Kidney epithelial cell (primary cell): ENCODE measurements around the gene HS3ST1. TPM values are rescaled to one million over a fixed set of nuclear protein-coding genes. Genes with fewer than 3 reads are reported as not detected.

Experiments
- DNase-seq: peaks from one replicate; pipeline ENCODE4 v3.0.0-alpha.2; 2010; ENCODE audit warnings: low read depth
- H3K27me3 ChIP-seq: 2 replicates; pipeline ENCODE4 v1.6.0; 2011; ENCODE audit warnings: low read length; ENCODE audit not compliant: control insufficient read depth, insufficient read depth
- H3K36me3 ChIP-seq: 2 replicates; pipeline ENCODE4 v1.5.1; 2011; ENCODE audit warnings: low read length; ENCODE audit not compliant: control insufficient read depth, insufficient read depth
- H3K4me3 ChIP-seq: 2 replicates; pipeline ENCODE4 v1.5.1; 2011; ENCODE audit warnings: low read depth, mild to moderate bottlenecking, control low read depth, low read length
- total RNA-seq: library from RNA; depleted of rRNA; stranded (reverse); fragments of >200 nt; gene quantifications from 2 replicates; pipeline ENCODE4 v1.2.3, GENCODE V29; 2015
- TF ChIP-seq, protein P1 (sequence below): IDR thresholded peaks from 2 replicates; pipeline ENCODE4 v1.5.1; 2011; ENCODE audit warnings: mild to moderate bottlenecking, moderate library complexity, low read length, control low read depth, inconsistent platforms; ENCODE audit not compliant: insufficient read depth, poor library complexity, severe bottlenecking

Gene HS3ST1
- total RNA-seq, 1 donor from 2014 or later = 2.4 TPM

DNA sequence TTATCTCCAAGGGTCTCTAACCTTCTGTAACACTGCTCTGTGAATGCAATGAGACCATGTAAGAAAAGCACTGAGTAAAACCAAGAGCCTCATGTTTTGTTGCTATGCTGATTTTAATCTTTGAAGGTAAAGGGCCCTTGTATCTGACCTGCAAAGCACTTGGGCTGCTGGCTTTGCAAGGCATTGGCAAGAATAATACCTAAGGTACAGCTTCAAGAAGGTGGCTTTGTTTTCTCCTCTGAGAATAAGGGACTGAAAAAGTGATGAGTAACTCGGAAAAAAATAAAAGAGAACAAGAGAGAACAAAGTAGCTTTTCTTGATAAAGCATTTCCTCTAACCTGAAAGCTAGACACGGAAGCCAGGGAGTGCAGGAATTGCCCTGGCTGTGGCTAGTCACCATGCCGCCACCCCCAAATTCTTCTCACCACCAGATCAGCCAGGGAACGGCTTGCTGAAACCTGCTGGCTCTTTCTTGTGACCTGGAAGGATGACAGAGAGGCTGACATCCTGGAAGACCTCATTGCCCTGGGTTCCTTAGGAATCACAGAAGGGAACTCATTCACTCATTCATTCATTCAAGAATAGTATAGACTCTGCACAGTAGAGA lies 41.8 kb upstream of the HS3ST1 start:
- DNase-seq = no peak
- no peak overlapping the region for H3K4me3 ChIP-seq
- TF ChIP-seq, protein P1, sequence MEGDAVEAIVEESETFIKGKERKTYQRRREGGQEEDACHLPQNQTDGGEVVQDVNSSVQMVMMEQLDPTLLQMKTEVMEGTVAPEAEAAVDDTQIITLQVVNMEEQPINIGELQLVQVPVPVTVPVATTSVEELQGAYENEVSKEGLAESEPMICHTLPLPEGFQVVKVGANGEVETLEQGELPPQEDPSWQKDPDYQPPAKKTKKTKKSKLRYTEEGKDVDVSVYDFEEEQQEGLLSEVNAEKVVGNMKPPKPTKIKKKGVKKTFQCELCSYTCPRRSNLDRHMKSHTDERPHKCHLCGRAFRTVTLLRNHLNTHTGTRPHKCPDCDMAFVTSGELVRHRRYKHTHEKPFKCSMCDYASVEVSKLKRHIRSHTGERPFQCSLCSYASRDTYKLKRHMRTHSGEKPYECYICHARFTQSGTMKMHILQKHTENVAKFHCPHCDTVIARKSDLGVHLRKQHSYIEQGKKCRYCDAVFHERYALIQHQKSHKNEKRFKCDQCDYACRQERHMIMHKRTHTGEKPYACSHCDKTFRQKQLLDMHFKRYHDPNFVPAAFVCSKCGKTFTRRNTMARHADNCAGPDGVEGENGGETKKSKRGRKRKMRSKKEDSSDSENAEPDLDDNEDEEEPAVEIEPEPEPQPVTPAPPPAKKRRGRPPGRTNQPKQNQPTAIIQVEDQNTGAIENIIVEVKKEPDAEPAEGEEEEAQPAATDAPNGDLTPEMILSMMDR = no peak
- H3K36me3 ChIP-seq = no peaks in the 10 kb centered on the region
- no peaks in the 10 kb centered on the region for H3K27me3 ChIP-seq

DNA sequence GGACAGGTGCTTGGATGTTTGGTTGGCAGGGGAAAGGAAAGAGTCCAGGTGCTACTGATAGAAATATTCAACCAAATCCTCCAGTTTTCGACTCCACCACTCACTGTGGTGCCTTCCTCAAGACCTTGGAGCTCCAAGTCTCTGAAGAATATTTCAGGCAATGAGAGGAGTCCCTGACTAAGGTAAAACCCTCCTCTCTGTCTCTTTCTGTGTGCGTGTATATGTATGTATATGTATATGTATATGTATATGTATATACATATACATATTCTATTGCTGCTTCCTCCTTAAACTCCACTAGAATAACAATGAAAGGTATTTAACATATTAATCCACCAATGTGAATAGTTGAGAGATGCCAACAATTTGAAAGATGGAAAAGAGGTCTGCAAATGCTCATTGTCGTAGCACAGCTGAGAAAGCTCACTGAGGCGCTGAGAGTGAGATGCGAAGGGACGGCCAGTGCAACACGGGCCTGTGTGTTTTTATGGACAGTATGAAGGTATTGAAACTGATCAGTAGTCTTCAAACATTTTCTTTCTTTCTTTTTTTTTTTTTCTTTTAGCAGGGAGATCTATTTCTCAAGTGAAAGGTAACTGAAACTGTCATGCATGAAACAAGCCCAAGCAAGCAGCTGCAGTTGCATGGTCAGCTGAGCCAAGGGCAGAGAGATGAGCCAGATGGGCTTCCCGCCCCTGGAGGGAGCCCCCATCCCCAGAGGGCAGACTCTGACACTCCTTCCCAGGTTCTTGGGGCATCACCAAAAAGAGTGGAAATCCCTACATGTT lies 41.1 kb upstream of the HS3ST1 start:
- H3K36me3 ChIP-seq = no peaks in the 10 kb centered on the region
- no peak for DNase-seq
- no peak overlapping the region for H3K4me3 ChIP-seq
- no peaks in the 10 kb centered on the region for H3K27me3 ChIP-seq
- TF ChIP-seq, protein P1 = no peak

DNA sequence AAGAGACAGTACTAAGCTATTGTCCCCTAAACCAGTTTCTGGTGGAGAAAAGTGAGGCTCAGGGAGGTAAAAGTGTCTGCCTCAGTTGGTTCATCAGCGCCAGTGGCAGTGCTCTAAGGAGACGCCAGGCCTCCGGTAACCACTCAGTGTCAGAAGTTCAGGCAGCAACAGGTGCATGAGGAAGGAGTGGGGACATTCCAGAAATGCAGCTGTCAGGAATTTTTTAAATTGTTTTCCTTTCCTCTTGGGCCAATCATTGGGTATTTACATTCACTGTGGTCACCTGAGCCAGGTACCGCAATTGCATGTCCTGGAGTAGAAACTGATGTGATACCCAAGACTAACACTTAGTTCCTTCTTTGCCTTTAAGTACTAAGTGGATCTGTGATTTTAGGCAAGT lies 40.2 kb upstream of the HS3ST1 start:
- TF ChIP-seq, protein P1 = no peak

DNA sequence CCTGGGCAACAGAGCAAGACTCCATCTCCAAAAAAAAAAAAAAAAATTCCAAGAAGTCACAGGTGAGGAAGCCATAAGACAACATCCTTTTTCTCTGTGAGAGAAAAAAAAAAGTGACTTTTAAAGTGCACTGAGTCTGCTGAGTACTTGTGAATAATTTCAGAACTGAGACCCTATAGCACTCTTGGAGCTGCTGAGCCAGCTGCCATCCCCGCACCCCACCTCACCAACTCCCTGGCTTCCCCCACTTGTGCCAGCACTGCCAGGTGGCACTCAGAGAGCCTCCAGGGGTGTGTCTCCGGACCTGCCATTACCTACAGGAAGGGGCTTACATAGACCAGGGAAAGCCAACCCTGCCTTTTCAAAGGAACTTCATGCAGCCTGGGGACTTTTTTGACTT lies 39.2 kb upstream of the HS3ST1 start:
- no peak overlapping the region for H3K4me3 ChIP-seq
- TF ChIP-seq, protein P1 = no peak
- DNase-seq = no peak
- no peaks in the 10 kb centered on the region for H3K36me3 ChIP-seq
- no peaks in the 10 kb centered on the region for H3K27me3 ChIP-seq

More for the DNA sequence above, 40.2 kb upstream of the HS3ST1 start:
- DNase-seq = no peak
- Histone ChIP-seq H3K36me3 (no peaks in the 10 kb centered on the region), H3K4me3 (no peak overlapping the region), H3K27me3 (no peaks in the 10 kb centered on the region)

DNA sequence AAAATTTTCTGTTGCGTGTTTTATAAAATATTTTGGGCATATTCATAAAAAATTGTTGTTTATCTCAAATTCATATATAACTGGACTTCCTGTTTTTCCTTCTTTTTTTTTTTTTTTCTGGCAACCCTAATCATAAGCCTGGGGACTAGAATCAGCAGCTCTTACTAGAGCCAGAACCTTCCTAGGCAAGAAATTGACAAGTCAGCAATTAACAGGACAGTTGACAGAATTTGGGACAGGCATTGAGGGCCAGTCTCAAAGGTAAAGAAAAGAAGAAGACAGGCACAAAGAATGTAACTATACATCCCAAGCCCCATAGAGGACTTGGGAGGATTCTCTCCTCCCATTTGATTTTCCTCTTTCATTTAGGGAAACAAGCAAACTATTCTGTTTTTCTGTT lies 35.0 kb upstream of the HS3ST1 start:
- H3K36me3 ChIP-seq = no peaks in the 10 kb centered on the region
- TF ChIP-seq, protein P1 = no peak
- no peak for DNase-seq
- H3K27me3 ChIP-seq = no peaks in the 10 kb centered on the region
- no peak overlapping the region for H3K4me3 ChIP-seq
